ENCODE data around the gene IKZF2. TPM values are rescaled to one million over a fixed set of nuclear protein-coding genes. Genes with fewer than 3 reads are reported as not detected.

The IKZF2 gene
- total RNA-seq, 1 experiment from 2014 or later = 8.8 TPM

DNA sequence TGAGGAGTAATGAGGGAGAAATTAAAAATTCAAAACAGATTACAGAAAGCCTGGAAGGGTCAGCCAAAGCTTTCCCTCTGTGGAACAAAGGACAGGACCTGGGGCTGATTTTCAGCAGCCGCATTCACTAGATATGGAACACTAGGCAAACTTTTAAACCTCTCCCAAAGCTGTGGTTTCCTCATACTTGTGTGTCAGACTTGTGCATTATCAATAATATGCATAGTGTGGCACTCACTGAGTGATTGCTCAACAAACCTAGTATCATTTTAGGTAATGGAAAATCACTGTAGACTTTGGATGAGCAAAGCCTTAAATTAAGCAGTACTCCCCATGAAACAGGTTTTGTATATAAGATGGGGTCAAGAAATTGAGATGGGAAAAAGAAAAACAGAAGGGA, 26.3 kb upstream of the IKZF2 start:
- CTCF ChIA-PET = no interaction called here
- no peaks in the 10 kb centered on the region for H3K36me3 Mint-ChIP-seq (ENCODE audit: insufficient read depth, unreplicated experiment)
- intact Hi-C loops (cut with micrococcal nuclease) = no loop called here
- H3K4me1 Mint-ChIP-seq (ENCODE audit: insufficient read depth, unreplicated experiment) = no peaks in the 10 kb centered on the region
- TF ChIP-seq, protein P1, sequence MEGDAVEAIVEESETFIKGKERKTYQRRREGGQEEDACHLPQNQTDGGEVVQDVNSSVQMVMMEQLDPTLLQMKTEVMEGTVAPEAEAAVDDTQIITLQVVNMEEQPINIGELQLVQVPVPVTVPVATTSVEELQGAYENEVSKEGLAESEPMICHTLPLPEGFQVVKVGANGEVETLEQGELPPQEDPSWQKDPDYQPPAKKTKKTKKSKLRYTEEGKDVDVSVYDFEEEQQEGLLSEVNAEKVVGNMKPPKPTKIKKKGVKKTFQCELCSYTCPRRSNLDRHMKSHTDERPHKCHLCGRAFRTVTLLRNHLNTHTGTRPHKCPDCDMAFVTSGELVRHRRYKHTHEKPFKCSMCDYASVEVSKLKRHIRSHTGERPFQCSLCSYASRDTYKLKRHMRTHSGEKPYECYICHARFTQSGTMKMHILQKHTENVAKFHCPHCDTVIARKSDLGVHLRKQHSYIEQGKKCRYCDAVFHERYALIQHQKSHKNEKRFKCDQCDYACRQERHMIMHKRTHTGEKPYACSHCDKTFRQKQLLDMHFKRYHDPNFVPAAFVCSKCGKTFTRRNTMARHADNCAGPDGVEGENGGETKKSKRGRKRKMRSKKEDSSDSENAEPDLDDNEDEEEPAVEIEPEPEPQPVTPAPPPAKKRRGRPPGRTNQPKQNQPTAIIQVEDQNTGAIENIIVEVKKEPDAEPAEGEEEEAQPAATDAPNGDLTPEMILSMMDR (IDR thresholded peaks at IDR 0.05; ENCODE audit: unreplicated experiment) = no peak
- H3K9me3 Mint-ChIP-seq (ENCODE audit: unreplicated experiment) = no peaks in the 10 kb centered on the region
- no peaks in the 10 kb centered on the region for H3K27me3 Mint-ChIP-seq (ENCODE audit: insufficient read depth, unreplicated experiment)
- BruUV-seq (replicated peaks) = no TSS peak
- no peak overlapping the region for H3K27ac Mint-ChIP-seq (ENCODE audit: low read depth, unreplicated experiment)
- no peak overlapping the region for H3K4me3 Mint-ChIP-seq (ENCODE audit: unreplicated experiment)
- POLR2A ChIA-PET = no interaction called here
- DNase-seq (ENCODE audit: unreplicated experiment) = no peak

- Mint-ChIP-seq H3K4me1 (ENCODE audit: insufficient read depth, unreplicated experiment) (no peaks in the 10 kb centered on the region), H3K4me3 (ENCODE audit: unreplicated experiment) (no peak overlapping the region), H3K9me3 (ENCODE audit: unreplicated experiment) (no peaks in the 10 kb centered on the region), H3K27ac (ENCODE audit: low read depth, unreplicated experiment) (no peak overlapping the region), H3K36me3 (ENCODE audit: insufficient read depth, unreplicated experiment) (no peaks in the 10 kb centered on the region), H3K27me3 (ENCODE audit: insufficient read depth, unreplicated experiment) (no peaks in the 10 kb centered on the region)
- DNase-seq (ENCODE audit: unreplicated experiment) = no peak
- ChIA-PET POLR2A (interaction anchor here (0.7 kb wide), 2 partner anchors 10 to 13 kb away, joined by 3 read pairs; no protein-coding TSS in a partner anchor), CTCF (no interaction called here)
- TF ChIP-seq, protein P1 (IDR thresholded peaks at IDR 0.05; ENCODE audit: unreplicated experiment) = no peak
- intact Hi-C loops (cut with micrococcal nuclease) = no loop called here
- no TSS peak for BruUV-seq (replicated peaks)
These were observed 24.3 kb upstream of the IKZF2 start for GRCh38 chr2:213175673-213176247.

GRCh38 chr2:213172641-213173040, 21.2 kb upstream of the IKZF2 start:
- POLR2A ChIA-PET = interaction anchor here (0.8 to 1.4 kb wide), 3 partner anchors 9 to 20 kb away, joined by 3 read pairs; no protein-coding TSS in a partner anchor
- Mint-ChIP-seq H3K4me1 (ENCODE audit: insufficient read depth, unreplicated experiment) (no peaks in the 10 kb centered on the region), H3K4me3 (ENCODE audit: unreplicated experiment) (no peak overlapping the region), H3K27me3 (ENCODE audit: insufficient read depth, unreplicated experiment) (no peaks in the 10 kb centered on the region), H3K9me3 (ENCODE audit: unreplicated experiment) (no peaks in the 10 kb centered on the region), H3K27ac (ENCODE audit: low read depth, unreplicated experiment) (no peak overlapping the region), H3K36me3 (ENCODE audit: insufficient read depth, unreplicated experiment) (no peaks in the 10 kb centered on the region)
- TF ChIP-seq, protein P1 (IDR thresholded peaks at IDR 0.05; ENCODE audit: unreplicated experiment) = no peak
- DNase-seq (ENCODE audit: unreplicated experiment) = no peak
- CTCF ChIA-PET = interaction anchor here (0.8 kb wide), 1 partner anchor 19 kb away, joined by 3 read pairs; no protein-coding TSS in a partner anchor
- no TSS peak for BruUV-seq (replicated peaks)
- intact Hi-C loops (cut with micrococcal nuclease) = no loop called here

GRCh38 chr2:213171147-213171546, 19.7 kb upstream of the IKZF2 start:
- BruUV-seq (replicated peaks) = no TSS peak
- Mint-ChIP-seq H3K27ac (ENCODE audit: low read depth, unreplicated experiment) (no peak overlapping the region), H3K27me3 (ENCODE audit: insufficient read depth, unreplicated experiment) (no peaks in the 10 kb centered on the region), H3K36me3 (ENCODE audit: insufficient read depth, unreplicated experiment) (no peaks in the 10 kb centered on the region), H3K4me3 (ENCODE audit: unreplicated experiment) (no peak overlapping the region), H3K9me3 (ENCODE audit: unreplicated experiment) (no peaks in the 10 kb centered on the region), H3K4me1 (ENCODE audit: insufficient read depth, unreplicated experiment) (no peaks in the 10 kb centered on the region)
- CTCF ChIA-PET = interaction anchor here (0.6 to 1.0 kb wide), 4 partner anchors 19 to 394 kb away, joined by 3 to 4 read pairs (median 4); no protein-coding TSS in a partner anchor
- POLR2A ChIA-PET = interaction anchor here (0.6 kb wide), 1 partner anchor 72 kb away, joined by 3 read pairs; no protein-coding TSS in a partner anchor
- intact Hi-C loops (cut with micrococcal nuclease) = no loop called here
- no peak for DNase-seq (ENCODE audit: unreplicated experiment)
- TF ChIP-seq, protein P1 (IDR thresholded peaks at IDR 0.05; ENCODE audit: unreplicated experiment) = no peak
